Measurements from ENCODE around the gene FBXO22.

GRCh38 chr15:75924576-75924975 is 20.9 kb downstream of the FBXO22 start:
- TF ChIP-seq EP300 (IDR thresholded peaks at IDR 0.05; ENCODE audit: borderline replicate concordance), result no peak
- TF ChIP-seq, protein P1, sequence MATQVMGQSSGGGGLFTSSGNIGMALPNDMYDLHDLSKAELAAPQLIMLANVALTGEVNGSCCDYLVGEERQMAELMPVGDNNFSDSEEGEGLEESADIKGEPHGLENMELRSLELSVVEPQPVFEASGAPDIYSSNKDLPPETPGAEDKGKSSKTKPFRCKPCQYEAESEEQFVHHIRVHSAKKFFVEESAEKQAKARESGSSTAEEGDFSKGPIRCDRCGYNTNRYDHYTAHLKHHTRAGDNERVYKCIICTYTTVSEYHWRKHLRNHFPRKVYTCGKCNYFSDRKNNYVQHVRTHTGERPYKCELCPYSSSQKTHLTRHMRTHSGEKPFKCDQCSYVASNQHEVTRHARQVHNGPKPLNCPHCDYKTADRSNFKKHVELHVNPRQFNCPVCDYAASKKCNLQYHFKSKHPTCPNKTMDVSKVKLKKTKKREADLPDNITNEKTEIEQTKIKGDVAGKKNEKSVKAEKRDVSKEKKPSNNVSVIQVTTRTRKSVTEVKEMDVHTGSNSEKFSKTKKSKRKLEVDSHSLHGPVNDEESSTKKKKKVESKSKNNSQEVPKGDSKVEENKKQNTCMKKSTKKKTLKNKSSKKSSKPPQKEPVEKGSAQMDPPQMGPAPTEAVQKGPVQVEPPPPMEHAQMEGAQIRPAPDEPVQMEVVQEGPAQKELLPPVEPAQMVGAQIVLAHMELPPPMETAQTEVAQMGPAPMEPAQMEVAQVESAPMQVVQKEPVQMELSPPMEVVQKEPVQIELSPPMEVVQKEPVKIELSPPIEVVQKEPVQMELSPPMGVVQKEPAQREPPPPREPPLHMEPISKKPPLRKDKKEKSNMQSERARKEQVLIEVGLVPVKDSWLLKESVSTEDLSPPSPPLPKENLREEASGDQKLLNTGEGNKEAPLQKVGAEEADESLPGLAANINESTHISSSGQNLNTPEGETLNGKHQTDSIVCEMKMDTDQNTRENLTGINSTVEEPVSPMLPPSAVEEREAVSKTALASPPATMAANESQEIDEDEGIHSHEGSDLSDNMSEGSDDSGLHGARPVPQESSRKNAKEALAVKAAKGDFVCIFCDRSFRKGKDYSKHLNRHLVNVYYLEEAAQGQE (IDR thresholded peaks at IDR 0.05; ENCODE audit: low read depth), result no peak
